Epithelial cell of prostate (primary cell): ENCODE results near the gene BBX.

Experiments
- DNase-seq: peaks from one replicate; pipeline ENCODE4 v3.0.0-alpha.2; 2011; ENCODE audit warnings: low read depth, low spot score
- H3K27ac ChIP-seq: fragments of 450-650 bp; 2 replicates; pipeline ENCODE4 v1.5.1; 2017; ENCODE audit warnings: mild to moderate bottlenecking

BBX gene

DNA sequence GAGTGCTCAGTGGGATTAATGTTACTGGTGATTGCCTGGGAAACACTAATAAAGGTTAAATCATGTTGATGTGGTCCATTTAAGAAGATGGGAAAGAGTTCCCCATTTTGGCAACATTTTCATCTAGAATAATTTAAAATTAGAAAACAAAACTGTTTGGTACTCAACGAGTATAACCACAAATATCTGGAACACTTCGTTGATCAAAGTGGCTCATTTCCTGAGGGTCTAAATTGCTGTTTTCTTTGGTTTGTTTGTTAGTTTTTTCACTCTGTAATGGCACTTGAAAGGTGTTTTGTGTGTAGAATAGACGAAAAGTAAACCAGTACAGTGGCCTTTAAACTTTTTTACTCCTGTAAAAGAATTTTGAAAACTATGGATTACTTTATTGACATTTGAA, 73.9 kb downstream of the BBX start:
- no peak overlapping the region for H3K27ac ChIP-seq
- no peak for DNase-seq

DNA sequence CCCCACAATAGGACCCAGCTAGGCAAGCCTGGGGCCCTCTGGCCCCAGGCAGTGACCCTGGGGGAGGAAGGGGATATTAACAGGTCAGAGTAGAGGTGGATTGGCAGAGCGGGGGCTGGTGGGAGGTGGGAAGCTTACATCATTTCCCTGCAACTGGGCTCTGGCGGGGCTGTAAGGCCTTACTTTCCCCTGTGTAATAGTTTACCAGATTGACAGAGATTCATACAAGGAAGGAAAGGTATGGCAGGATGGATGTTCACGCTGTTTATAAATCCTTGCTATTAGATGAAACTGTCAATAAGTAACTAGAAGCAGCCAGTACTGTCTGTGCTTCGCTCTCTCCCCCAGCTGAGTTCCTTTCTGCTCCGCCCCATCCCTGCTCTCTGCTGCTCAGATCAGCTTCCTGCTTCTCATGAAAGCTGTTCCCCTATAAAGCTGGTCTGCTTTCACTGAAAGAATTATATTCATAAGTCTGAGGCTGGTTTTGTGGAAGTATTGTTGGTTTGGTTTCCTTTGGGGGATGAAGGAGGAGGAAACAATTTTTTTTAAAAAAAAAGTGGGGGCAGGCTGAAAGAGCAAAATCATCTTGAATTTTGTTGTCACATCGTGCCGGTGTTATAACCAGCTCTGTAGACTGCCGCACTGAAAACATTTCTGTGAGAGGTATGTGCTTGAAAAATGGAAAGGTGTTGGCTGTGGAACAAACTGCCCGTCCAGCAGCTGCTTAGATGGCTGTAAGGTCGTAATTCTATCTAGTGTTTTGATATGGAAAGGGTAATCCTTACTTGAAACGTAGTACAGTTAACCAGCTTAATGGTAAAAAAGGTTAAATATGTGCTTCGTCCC, 76.4 kb downstream of the BBX start:
- no peak for DNase-seq
- peak overlapping the region; percentile 60 for H3K27ac ChIP-seq

DNA sequence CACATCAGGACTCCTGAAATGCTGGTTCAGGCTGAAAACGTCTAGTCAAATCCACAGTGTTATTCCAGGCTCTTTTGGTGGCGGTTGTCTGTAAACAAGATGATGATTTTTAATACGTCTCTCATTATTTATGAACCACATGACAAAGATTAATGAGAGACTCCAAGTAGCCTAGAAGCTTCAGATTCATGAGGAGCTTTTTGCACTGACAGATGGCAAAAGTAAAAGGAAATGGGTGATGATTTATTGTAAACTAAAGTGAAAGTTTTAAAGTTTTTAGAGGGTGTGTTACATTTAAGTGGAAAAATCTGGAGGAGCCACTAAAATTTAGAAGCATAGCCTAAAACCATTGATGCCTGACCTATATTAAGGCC, 77.0 kb downstream of the BBX start:
- peak overlapping the region; percentile 60 for H3K27ac ChIP-seq
- DNase-seq, result no peak

DNA sequence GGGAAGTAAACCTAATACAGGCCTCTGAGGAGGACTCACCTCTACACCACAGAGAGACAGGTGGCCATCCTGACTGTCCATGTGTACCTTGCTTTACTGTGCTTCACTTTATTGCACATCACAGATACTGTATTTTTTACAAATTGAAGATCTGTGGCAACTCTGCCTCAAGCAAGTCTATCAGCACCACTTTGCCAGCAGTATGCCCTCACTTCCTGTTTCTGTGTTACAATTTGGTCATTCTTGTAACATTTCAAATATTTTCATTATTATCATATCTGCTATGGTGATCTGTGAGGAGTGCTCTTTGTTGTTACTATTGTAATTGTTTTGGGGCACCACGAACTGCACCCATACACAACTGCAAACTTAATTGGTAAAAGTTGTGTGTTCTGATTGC, 78.0 kb downstream of the BBX start:
- no peak overlapping the region for H3K27ac ChIP-seq
- DNase-seq, result no peak

DNA sequence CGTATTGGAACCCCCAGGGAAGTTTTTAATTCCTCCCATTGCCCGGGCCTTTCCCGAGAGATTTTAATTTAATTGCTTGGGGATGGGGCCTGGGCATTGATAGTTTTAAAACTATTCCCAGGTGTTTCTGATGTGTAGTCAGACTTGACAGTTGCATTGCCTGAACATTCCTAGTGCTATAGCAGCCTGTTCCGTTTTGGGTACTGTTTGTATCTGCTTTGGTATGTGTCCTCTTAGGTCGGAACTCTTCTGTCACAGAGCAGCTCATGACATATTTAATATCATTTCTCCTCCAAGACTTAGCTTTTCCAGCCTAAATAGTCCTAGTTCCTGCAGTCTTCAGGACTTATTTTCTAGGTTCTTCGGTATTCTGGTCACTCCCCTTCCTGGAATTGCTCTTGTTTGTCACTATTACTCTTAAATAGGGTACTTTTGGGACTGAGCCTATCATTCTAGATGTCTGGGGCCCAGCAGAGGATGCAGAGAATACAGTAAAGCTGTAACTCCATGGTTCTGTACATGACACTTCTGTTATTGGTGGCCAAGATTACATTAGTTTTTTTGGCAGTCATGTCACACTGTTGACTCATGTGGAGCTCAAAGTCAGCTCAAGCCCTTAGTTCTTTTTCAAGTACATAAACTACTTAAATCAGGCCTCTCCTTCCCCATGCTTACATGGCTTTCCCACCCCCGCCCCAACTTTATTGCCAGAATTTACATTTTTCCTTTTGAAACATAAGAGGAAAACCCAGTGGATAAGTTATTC, 81.5 kb downstream of the BBX start:
- no peak for DNase-seq
- H3K27ac ChIP-seq, result no peak overlapping the region

DNA sequence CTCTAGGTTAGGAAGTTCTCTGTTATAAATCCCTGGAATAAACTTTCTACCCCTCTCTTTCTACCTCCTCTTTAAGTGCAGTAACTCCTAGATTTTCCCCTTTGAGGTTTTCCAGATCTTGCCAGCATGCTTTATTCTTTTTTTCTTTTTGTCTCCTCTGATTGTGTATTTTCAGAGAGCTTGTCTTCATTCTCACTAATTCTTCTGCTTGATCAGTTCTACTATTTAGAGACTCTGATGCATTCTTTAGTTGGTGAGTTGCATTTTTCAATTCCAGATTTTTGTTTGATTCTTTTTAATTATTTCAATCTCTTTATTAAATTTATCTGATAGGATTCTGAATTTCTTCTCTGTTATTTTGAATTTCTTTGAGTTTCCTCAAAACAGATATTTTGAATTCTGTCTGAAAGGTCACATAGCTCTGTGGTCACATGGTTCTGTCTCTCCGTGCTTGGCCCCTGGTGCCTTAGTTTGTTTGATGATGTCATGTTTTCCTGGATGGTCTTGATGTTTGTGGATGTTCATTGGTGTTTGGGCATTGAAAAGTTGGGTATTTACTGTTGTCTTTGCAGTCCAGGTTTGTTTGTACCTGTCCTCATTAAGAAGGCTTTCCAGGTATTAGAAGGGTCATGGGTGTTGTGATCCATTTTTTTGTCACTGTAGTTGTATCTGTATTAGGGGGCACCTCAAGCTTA, 89.2 kb downstream of the BBX start:
- no peak for DNase-seq
- H3K27ac ChIP-seq, result no peak overlapping the region

DNA sequence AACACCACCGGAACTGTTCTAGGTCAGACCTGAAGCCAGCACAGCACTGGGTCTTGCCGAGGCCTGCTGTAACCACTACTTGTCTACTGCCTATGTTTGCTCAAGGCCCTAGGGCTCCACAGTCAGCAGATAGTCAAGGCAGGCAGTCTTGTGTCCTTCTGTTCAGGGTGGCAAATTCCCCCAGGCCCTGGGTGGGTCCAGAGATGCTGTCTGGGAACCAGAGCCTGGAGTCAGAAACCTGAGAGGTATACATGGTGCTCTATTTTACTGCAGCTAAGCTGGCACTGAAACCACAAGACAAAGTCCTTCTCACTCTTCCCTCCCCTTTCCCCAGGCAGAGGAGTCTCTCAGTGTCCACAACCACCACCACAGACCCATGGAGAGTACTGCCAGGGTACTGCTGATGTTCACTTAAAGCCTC, 89.9 kb downstream of the BBX start:
- H3K27ac ChIP-seq, result no peak overlapping the region

DNA sequence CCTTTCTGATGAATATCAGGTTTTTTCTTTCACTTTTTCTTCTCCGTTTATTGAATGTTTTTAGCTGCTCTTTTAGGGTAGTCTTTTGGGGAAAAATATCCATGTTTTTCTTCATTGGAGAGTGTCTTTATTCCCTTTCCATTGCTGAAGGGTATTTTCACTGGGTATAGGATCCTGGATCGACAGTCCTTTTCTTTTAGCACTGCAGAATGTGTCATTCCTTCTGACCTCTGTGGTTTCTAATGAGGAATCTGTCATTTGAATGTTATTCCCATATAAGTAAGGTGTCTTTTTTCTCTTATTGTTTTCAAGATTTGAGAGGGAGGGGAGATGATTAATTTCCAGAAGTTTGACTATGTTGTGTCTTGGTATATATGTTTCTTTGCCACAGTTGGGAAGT, 96.8 kb downstream of the BBX start:
- no peak for DNase-seq
- no peak overlapping the region for H3K27ac ChIP-seq

More for the DNA sequence above, 89.9 kb downstream of the BBX start:
- DNase-seq, result no peak

DNA sequence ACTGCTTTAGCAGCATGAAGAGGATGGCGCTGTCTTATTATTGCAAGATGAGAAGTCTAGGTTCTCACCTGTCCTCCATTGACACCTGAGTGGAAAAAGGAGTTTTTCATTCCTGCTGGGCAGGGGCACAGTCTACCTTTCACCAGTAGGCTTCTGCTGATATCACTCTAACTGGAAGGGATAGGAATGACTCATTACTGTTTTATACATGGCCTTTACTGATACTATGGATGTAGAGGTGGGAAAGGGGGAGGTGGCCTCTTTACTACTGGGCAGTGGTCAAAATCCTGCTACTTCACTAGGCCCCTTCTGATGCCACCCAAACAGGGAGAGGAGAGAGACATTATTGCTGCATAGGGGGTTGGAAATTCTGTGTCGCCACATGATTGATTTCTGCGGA, 97.8 kb downstream of the BBX start:
- H3K27ac ChIP-seq, result no peak overlapping the region
- DNase-seq, result no peak

DNA sequence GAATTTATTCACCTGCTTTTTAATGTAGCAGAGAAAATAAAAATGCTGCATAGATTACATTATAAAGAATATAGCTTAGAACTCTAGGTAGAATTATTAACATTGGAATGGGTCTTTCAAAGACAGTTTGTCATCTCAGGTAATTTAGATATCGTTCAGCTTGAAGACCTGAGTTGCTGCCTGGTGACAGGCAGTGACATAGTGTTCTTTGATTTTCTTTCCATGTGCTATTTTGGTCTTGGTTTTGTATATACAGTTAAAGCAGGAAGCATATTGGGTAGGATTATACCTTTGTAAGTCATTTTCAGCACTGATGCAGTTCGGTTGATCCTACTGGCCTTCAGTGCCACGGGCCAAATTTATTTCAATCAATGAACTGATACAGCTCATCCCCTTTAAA, 98.7 kb downstream of the BBX start:
- DNase-seq, result no peak
- no peak overlapping the region for H3K27ac ChIP-seq

DNA sequence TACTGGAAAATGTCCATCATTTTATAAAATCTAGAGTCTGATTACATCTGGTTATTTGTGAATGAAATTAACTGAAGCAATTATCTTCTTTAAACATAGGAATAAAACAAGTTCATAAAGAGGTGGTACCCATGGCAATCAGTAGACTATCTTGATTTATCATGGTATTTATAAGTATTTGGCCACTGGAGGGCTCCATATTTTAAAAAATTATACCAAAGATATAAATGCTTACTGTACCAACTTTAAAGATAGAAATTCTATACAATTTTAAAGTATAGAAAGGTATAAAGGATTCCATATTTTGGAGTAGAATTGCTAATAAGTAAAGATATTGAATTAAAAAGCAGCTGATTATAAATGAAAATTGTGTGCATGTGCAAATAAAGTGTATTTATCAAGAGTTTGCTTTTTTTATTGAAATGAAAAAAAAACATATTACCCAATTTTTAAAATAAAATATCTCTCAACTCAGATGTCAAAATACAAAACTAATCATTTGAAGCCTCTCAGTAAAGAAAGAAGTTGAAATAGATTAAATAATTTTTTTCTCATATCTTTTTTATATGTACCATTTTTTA, 105.3 kb downstream of the BBX start:
- H3K27ac ChIP-seq, result no peak overlapping the region
- no peak for DNase-seq

DNA sequence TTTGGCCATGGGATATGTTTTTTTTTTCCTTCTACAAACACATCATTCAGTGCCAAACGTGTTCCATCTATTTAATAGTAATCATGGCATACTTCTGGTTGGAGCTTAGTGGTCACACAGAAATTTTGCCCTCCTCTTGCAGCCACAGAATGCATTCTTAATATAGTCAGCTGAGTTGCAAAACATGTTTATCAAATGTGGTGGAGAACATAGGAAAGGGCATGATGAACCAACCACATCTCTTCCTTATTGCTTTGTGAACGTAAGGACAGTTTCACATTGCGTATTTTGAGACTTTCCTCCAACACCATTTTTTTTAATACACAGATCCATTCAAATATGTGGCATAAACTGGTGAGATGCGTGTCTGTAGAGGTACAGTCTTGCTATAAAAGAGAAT, 106.8 kb downstream of the BBX start:
- H3K27ac ChIP-seq, result no peak overlapping the region
- DNase-seq, result no peak

DNA sequence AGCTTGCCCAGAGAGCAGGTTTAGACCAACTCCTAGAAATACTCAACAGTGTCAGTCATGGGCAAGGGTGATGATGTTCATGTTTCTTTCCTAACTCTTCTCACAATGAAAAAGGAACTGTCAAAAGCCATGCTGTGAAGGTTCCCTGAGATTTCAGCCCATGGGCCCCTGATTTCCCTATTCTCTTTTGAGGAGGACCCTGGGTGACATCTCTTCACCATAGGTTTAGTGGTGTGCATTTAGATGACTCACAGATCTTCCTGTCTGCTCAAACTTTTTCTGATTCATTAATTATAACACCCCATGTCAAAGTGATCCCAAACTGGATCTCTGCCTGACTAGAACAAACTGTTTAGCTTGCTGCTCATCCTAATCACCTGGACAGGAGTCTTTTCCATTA, 108.0 kb downstream of the BBX start:
- no peak for DNase-seq
- H3K27ac ChIP-seq, result no peak overlapping the region

DNA sequence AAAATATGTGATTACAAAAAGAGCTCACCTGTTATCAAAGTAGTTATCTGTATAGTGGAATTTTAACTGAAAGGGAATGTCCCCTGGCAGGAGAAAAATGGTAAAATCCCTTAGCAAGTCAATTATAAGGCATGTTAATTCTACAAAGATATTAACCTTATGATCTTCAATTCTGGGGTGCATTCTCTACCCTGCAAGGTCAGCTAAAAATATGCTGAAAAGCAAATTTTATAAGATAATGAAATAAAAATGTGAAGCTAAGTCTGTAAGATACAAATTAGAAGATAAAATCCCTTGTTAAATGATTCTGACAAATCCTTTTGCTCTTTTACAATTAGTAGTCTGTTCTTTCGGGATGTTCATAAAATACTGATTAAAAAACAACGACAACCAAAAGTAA, 109.8 kb downstream of the BBX start:
- no peak for DNase-seq
- no peak overlapping the region for H3K27ac ChIP-seq

DNA sequence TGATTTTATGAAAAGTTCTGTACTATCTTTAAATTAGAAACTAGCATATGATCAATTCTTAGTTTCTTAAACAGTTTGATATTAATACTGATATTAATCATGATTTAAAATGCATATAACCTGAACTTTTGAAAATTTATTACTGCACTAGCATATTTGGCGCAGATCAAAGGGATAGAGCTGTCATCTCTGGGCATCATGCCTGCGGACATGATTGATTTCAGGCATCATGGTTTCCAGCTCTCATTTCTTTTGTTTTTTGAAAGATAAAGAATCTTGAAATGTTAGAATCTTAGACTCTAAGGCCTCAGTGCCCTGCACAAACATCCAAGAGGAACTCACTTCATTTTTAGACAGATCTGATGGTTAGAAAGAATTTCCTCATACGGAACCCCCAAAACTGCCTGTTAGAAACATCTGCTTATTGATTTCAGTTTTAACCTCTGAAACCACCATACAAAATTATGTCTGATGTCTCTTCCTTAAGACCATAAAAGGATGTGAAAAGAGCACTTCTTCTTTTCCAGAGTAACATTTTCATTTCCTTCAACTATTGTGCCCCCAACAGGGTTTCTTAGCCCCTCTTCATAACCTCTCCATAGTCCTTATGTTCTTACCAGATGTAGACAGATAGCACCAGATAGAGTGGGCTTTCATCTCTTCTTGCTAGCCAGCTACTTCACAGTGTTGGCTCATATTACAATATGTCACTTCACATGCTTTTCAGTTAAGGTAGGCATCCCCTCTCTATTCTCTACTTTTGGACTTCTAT, 110.8 kb downstream of the BBX start:
- no peak overlapping the region for H3K27ac ChIP-seq
- DNase-seq, result no peak

DNA sequence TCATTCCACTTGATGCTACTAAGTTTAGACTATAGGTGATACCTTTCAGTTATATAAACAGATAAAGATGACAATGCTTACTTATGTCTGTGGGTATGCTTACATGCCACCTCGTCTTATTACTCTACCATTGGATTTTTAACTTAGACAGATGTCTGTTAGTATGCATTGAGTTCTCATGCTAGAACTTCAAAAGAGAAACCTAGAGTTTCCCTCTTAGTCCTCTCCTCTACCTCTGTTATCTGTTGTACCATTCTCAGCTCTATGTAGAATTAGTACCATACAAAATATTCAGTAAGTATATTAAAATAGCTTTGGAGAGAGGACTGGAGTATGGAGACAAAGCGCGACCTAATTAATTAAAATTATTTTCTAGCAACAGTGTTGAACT, 111.3 kb downstream of the BBX start:
- DNase-seq, result no peak
- H3K27ac ChIP-seq, result no peak overlapping the region

DNA sequence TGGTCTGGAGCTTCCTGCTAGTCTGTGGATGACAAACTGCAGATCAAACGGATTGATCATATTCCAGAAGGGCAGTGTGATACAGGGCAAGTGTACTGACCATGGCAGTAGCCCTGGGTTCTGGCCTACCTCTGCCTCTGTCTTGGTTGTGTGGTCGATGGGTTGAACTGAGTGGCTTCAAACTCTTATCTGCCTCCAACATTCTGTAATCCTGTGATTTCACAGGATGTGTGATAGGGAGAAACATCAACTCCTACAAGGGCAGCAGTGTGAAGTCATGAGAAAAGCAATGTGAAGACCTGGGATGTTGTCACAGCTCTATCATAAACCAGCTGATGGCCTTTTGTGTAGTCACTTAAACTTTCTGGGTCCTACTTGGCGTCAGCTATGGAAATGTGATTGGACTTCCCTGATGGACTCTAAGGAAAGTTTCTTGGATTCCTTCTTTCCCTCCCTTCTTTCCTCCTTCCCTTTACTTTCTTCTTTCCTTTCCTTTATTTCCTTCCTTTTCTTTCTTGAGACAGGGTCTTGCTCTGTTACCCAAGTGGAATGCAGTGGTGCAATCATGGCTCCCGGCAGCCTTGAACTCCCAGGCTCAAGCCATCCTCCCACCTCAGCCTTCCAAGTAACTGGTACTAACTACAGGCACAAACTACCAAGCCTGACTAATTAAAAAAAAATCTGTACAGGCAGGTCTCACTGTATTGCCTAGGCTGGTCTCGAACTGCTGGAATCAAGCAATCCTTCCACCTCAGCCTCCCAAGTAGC, 114.8 kb downstream of the BBX start:
- no peak for DNase-seq
- H3K27ac ChIP-seq, result no peak overlapping the region

DNA sequence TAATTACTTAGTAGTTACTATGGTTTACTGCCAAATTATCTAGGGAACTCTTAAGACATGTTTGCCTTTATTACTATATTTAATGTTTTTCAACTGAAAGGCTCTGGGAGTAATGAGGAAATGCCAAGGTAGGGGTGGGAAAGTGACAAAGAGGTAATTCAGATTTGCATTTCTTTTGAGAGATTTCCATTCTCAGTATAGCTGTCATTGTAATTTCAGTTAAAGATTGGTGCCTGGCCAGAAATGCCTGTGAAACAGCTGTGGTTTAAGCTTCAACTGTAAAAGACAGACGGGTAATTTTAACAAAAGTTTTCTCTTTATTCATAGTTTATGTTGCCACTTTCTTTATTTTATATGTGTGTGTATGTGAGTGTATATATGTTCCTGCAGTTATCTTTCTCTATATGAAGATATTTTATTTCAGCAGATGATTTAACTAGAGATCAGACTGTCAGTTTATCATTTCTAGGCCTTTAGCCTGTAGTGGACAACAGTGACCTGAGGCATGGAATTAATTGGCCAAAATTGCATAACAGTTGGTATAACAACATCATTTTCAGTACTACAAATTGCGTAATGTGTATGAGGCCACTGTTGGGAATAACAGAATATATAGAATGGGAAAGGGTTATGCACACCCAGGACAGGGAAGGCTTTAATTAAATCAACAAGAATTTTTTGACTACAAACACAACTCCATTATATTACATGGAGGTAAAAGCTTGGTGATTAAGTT, 119.0 kb downstream of the BBX start:
- DNase-seq, result no peak

More for the DNA sequence above, 119.0 kb downstream of the BBX start:
- no peak overlapping the region for H3K27ac ChIP-seq
